GM12875 (cell line): Measurements from ENCODE around the gene ADGRG7.

Experiments used
- H3K4me3 ChIP-seq: one replicate; pipeline ENCODE4 v1.5.1; 2011; ENCODE audit warnings: low read depth, low read length, control low read depth
- TF ChIP-seq, protein P1 (sequence below): IDR thresholded peaks from 2 replicates; pipeline ENCODE4 v1.5.1; 2011; ENCODE audit warnings: low read depth, mild to moderate bottlenecking, control low read depth, inconsistent platforms, low read length, moderate library complexity, borderline replicate concordance; ENCODE audit not compliant: insufficient read depth

Gene ADGRG7

GRCh38 chr3:100744671-100745070, 135.3 kb downstream of the ADGRG7 start:
- no peak overlapping the region for H3K4me3 ChIP-seq
- TF ChIP-seq, protein P1, sequence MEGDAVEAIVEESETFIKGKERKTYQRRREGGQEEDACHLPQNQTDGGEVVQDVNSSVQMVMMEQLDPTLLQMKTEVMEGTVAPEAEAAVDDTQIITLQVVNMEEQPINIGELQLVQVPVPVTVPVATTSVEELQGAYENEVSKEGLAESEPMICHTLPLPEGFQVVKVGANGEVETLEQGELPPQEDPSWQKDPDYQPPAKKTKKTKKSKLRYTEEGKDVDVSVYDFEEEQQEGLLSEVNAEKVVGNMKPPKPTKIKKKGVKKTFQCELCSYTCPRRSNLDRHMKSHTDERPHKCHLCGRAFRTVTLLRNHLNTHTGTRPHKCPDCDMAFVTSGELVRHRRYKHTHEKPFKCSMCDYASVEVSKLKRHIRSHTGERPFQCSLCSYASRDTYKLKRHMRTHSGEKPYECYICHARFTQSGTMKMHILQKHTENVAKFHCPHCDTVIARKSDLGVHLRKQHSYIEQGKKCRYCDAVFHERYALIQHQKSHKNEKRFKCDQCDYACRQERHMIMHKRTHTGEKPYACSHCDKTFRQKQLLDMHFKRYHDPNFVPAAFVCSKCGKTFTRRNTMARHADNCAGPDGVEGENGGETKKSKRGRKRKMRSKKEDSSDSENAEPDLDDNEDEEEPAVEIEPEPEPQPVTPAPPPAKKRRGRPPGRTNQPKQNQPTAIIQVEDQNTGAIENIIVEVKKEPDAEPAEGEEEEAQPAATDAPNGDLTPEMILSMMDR, result no peak
